Immature natural killer cell (primary cell): Measurements from ENCODE around the gene ZNF143. TPM values are rescaled to one million over a fixed set of nuclear protein-coding genes. Genes with fewer than 3 reads are reported as not detected.
A peak's percentile ranks its signal among the peaks of the same experiment; 100 is the strongest.
"Not testable (repeated sequence)": the region's sequence is repeated elsewhere in the genome, so short reads cannot be mapped to it uniquely, and the experiment has no call there.

Source experiments
- DNase-seq, 3 donors: peaks; one replicate each; pipeline ENCODE4 v3.0.0; 2022; ENCODE audit warnings: mixed read lengths in 1 of 3
- H3K27ac Mint-ChIP-seq, 6 donors: one replicate each; pipeline ENCODE4 v1.8.0; 2020; ENCODE audit warnings: mixed read lengths in 6 of 6, mild to moderate bottlenecking in 5 of 6, inconsistent platforms in 4 of 6, moderate library complexity in 3 of 6
- H3K27me3 Mint-ChIP-seq, 3 donors: one replicate each; pipeline ENCODE4 v1.8.0; 2020 to 2021; ENCODE audit warnings: low read depth in 3 of 3, mild to moderate bottlenecking in 3 of 3, mixed read lengths in 3 of 3, moderate library complexity in 3 of 3, inconsistent platforms in 1 of 3
- H3K36me3 Mint-ChIP-seq, 3 donors: one replicate each; pipeline ENCODE4 v1.8.0; 2020; ENCODE audit warnings: mixed read lengths in 3 of 3, inconsistent platforms in 2 of 3, mild to moderate bottlenecking in 2 of 3
- H3K4me1 Mint-ChIP-seq, 2 donors: one replicate each; pipeline ENCODE4 v1.8.0; 2020; ENCODE audit warnings: inconsistent platforms in 2 of 2, mild to moderate bottlenecking in 2 of 2, mixed read lengths in 2 of 2, moderate library complexity in 1 of 2
- H3K4me3 Mint-ChIP-seq, 5 donors: one replicate each; pipeline ENCODE4 v1.8.0; 2020; ENCODE audit warnings: mild to moderate bottlenecking in 5 of 5, mixed read lengths in 5 of 5, inconsistent platforms in 3 of 5, moderate library complexity in 3 of 5
- H3K9me3 Mint-ChIP-seq, 6 donors: one replicate each; pipeline ENCODE4 v1.8.0; 2020; ENCODE audit warnings: mild to moderate bottlenecking in 6 of 6, mixed read lengths in 6 of 6, inconsistent platforms in 4 of 6, moderate library complexity in 3 of 6
- polyA plus RNA-seq, 3 donors: library from polyadenylated mRNA; unstranded; fragments of 300-500 nt; fragmentation: Illumina TruSeq; gene quantifications; one replicate each; pipeline ENCODE4 v1.2.3, GENCODE V29; 2021

Gene ZNF143
- polyA plus RNA-seq, 3 donors from 2014 or later, result 29.1 to 35.3 (median 34.9) TPM

GRCh38 chr11:9535189-9535781 is 74.5 kb downstream of the ZNF143 start:
- no peaks in the 10 kb centered on the region for H3K9me3 Mint-ChIP-seq
- no peak overlapping the region for H3K27ac Mint-ChIP-seq
- H3K4me1 Mint-ChIP-seq, result no peaks in the 10 kb centered on the region
- no peak overlapping the region for H3K4me3 Mint-ChIP-seq
- H3K27me3 Mint-ChIP-seq, result peaks cover 0 to 6% (median 0%) of the 10 kb centered on the region in 3 donors
- peak; percentile 67 to 69 (median 69) for DNase-seq
- peaks cover 0 to 4% (median 4%) of the 10 kb centered on the region in 3 donors for H3K36me3 Mint-ChIP-seq

- Mint-ChIP-seq H3K9me3 (no peaks in the 10 kb centered on the region), H3K4me3 (no peak overlapping the region), H3K27me3 (peaks cover 0 to 6% (median 0%) of the 10 kb centered on the region in 3 donors), H3K36me3 (peaks cover 0 to 4% (median 4%) of the 10 kb centered on the region in 3 donors), H3K4me1 (no peaks in the 10 kb centered on the region), H3K27ac (no peak overlapping the region)
- no peak for DNase-seq
Observed at GRCh38 chr11:9538548-9538947, 77.7 kb downstream of the ZNF143 start.

- not testable (repeated sequence) for H3K4me3 Mint-ChIP-seq, H3K27me3 Mint-ChIP-seq, H3K9me3 Mint-ChIP-seq, DNase-seq, H3K27ac Mint-ChIP-seq, H3K4me1 Mint-ChIP-seq
- peaks cover 4 to 26% (median 14%) of the 10 kb centered on the region in 3 donors for H3K36me3 Mint-ChIP-seq
Observed at GRCh38 chr11:9549216-9549615, 88.4 kb downstream of the ZNF143 start.

GRCh38 chr11:9550191-9550628 is 89.4 kb downstream of the ZNF143 start:
- Mint-ChIP-seq H3K36me3 (peaks cover 0 to 20% (median 8%) of the 10 kb centered on the region in 3 donors), H3K27me3 (peaks cover 0 to 2% (median 0%) of the 10 kb centered on the region in 3 donors), H3K4me1 (no peaks in the 10 kb centered on the region), H3K27ac (no peak overlapping the region), H3K9me3 (no peaks in the 10 kb centered on the region), H3K4me3 (no peak overlapping the region)
- DNase-seq, result no peak

DNA sequence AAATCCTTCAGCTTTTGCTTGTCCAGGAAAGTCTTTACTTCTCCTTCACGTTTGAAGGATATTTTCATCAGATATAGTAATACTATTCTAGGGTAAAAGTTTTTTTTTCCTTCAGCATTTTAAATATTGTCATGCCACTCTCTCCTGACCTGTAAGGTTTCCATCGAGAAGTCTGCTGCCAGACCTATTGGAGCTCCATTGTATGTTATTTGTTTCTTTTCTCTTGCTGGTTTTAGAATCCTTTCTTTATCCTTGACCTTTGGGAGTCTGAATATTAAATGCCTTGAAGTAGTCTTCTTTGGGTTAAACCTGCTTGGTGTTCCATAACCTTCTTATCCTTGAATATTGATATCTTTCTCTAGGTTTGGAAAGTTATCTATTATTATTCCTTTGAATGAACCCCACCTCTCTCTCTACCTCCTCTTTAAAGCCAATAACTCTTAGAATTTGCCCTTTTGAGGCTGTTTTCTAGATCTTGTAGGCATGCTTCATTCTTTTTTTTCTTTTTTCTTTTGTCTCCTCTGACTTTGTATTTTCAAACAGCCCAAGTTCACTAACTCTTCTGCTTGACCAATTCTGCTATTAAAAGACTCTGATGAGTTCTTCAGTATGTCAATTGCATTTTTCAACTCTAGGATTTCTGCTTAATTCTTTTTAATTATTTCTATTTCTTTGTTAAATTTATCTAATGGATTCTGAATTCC is 100.6 kb downstream of the ZNF143 start:
- no peak for DNase-seq
- Mint-ChIP-seq H3K27me3 (peaks cover 0 to 11% (median 2%) of the 10 kb centered on the region in 3 donors), H3K27ac (no peak overlapping the region), H3K36me3 (peaks cover 24 to 53% (median 37%) of the 10 kb centered on the region in 3 donors), H3K4me3 (no peak overlapping the region), H3K9me3 (peaks cover 8 to 24% (median 16%) of the 10 kb centered on the region in 6 donors), H3K4me1 (no peaks in the 10 kb centered on the region)

DNA sequence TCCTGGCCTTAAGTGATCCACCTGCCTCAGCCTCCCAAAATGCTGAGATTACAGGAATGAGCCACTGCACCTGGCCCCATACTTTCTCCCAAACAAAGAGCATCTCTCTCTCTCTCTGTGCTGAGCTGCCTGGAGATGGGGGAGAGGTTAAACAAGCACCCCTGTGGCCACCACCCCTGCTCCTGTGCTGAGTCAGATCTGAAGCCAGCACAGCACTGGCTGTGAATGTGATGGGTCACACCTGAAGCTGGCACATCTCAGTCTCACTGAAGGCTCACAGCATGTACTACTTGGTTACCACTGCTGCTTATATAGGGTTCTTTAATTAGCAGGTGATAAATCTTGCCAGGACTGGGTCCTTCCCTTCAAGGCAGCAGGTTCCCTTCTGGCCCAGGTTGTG is 101.9 kb downstream of the ZNF143 start:
- no peak overlapping the region for H3K27ac Mint-ChIP-seq
- H3K4me3 Mint-ChIP-seq, result no peak overlapping the region
- DNase-seq, result no peak
- peaks cover 8 to 24% (median 16%) of the 10 kb centered on the region in 6 donors for H3K9me3 Mint-ChIP-seq
- no peaks in the 10 kb centered on the region for H3K4me1 Mint-ChIP-seq
- H3K27me3 Mint-ChIP-seq, result peaks cover 0 to 9% (median 2%) of the 10 kb centered on the region in 3 donors
- H3K36me3 Mint-ChIP-seq, result peaks cover 18 to 41% (median 26%) of the 10 kb centered on the region in 3 donors

GRCh38 chr11:9563196-9563730 is 102.5 kb downstream of the ZNF143 start:
- H3K9me3 Mint-ChIP-seq, result peaks cover 8 to 24% (median 16%) of the 10 kb centered on the region in 6 donors
- peaks cover 18 to 40% (median 25%) of the 10 kb centered on the region in 3 donors for H3K36me3 Mint-ChIP-seq
- H3K4me1 Mint-ChIP-seq, result no peaks in the 10 kb centered on the region
- DNase-seq, result no peak
- H3K27me3 Mint-ChIP-seq, result peaks cover 0 to 9% (median 2%) of the 10 kb centered on the region in 3 donors
- H3K4me3 Mint-ChIP-seq, result no peak overlapping the region
- no peak overlapping the region for H3K27ac Mint-ChIP-seq

DNA sequence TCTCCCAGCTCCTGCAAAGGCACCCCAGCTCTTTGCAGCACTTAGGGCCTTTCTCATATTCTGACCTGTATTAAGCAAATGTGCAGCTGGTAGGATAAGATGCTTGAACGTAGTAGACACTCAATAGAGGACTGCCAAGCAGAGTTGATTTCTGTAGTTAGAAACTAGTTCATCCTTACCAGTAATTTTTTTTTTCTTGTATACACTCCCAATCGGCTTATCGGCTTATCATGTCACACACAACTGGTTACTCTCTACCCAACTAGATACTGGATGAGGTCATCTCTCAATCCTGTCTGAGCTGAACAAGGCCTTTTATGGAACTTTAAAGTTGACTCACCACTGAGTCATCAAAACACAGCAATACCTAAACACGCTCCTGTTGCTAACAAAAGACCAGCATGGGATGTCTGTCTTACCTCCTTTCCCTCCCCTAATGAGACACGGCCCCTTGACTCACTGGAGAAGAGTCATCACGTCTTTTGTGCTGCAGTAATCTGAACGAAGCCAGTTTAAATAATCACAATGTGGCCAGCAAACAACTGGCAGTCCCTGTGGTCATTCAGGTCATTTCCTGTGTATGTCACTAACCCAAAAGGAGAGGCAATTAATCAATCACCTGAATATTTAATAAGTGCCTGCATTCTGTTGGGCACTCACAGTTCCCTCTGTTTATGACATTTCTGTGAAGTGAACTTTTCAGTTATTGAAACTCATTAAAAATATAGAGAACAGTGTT is 105.2 kb downstream of the ZNF143 start:
- peak in 1 of 3 donors; percentile 35 for DNase-seq
- no peaks in the 10 kb centered on the region for H3K4me1 Mint-ChIP-seq
- peaks cover 4 to 13% (median 10%) of the 10 kb centered on the region in 6 donors for H3K9me3 Mint-ChIP-seq
- peak overlapping the region in 1 of 5 donors; percentile 12 for H3K4me3 Mint-ChIP-seq
- peak overlapping the region in 2 of 6 donors; percentile 42 to 46 for H3K27ac Mint-ChIP-seq
- H3K27me3 Mint-ChIP-seq, result peaks cover 0 to 8% (median 2%) of the 10 kb centered on the region in 3 donors
- H3K36me3 Mint-ChIP-seq, result peaks cover 11 to 25% (median 14%) of the 10 kb centered on the region in 3 donors

DNA sequence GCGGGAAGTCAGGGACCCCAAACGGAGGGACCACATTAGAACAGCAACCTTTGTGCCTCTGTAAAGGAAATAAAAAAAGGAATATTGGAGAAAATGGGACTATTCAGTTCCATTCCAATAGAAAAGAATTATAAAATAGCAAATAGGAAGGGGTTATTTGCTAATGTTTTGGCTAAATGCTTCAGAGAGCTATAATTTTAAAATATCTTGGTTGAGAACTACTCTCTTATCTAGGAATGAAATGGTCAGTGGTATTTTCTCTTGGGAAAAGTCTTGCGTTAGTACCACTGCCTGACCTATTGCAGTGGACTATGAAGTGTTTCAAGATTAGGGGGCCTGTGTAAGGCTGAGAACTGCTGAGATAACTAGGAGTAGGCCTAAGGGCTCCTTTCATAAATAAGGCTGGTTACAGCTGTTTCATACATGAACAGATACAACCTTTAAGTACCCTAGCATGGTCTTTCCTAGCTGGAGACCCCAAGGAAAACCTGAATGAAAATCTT is 105.8 kb downstream of the ZNF143 start:
- no peak for DNase-seq
- Mint-ChIP-seq H3K9me3 (peaks cover under 1 to 7% (median 4%) of the 10 kb centered on the region in 6 donors), H3K4me3 (no peak overlapping the region), H3K27me3 (peaks cover 0 to 4% (median 2%) of the 10 kb centered on the region in 3 donors), H3K4me1 (no peaks in the 10 kb centered on the region), H3K36me3 (peaks cover 6 to 19% (median 8%) of the 10 kb centered on the region in 3 donors), H3K27ac (no peak overlapping the region)

DNA sequence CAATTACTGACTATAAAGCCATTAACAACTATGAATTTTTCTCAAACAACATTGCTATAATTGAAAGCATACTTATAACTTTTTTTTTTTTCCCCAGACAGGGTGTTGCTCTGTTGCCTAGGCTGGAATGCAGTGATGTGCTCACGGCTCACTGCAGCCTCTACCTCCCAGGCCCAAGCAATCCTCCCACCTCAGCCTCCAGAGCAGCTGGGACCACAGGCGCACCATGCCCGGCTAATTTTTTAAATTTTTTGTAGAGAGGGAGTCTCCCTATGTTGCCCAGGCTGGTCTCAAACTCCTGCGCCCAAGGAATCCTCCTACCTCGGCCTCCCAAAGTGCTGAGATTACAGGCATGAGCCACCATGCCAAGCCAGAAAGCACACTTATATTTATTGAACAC is 106.6 kb downstream of the ZNF143 start:
- Mint-ChIP-seq H3K27ac (no peak overlapping the region), H3K4me3 (no peak overlapping the region), H3K9me3 (peaks cover 0 to 2% (median 0%) of the 10 kb centered on the region in 6 donors), H3K36me3 (peaks cover under 1 to 11% (median under 1%) of the 10 kb centered on the region in 3 donors), H3K27me3 (peaks cover 0 to 4% (median 2%) of the 10 kb centered on the region in 3 donors), H3K4me1 (peaks cover 4 to 6% of the 10 kb centered on the region in 2 donors)
- DNase-seq, result no peak

DNA sequence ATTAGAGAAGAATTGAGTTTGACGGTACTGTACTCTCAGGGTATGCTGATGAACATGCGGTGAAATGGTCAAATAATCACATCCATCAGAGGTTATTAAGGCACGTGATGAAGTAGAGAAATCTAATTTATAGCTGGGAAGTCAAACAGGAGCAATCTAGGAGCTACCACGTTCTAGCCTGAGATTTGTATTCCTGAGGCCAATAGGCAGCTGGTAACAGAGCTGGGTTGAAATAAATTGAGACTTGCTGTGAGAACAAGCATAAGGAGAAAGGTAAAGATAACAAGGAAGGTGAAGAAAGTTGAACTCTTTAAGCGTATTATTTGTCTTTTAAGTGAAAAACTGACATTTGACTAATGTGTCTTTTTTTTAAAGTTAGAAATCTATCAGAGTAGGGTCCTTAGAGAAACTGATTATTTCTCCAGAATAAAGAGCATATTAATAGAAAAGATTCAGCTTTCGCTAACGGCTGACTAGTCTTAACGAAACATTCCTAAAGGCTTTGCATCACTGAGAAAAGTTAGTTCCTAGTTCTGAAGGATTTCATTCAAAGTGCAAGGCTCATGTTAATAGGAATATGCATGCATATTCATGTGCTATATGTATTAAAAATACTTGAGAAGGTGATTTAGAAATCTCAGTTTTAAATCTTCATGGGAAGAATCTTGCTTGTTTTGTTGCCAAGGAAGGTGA is 107.5 kb downstream of the ZNF143 start:
- Mint-ChIP-seq H3K4me1 (peaks cover 5 to 10% of the 10 kb centered on the region in 2 donors), H3K4me3 (no peak overlapping the region), H3K36me3 (peaks cover 0 to 8% (median 0%) of the 10 kb centered on the region in 3 donors), H3K27me3 (peaks cover under 1 to 6% (median 3%) of the 10 kb centered on the region in 3 donors), H3K27ac (no peak overlapping the region), H3K9me3 (no peaks in the 10 kb centered on the region)
- DNase-seq, result no peak

DNA sequence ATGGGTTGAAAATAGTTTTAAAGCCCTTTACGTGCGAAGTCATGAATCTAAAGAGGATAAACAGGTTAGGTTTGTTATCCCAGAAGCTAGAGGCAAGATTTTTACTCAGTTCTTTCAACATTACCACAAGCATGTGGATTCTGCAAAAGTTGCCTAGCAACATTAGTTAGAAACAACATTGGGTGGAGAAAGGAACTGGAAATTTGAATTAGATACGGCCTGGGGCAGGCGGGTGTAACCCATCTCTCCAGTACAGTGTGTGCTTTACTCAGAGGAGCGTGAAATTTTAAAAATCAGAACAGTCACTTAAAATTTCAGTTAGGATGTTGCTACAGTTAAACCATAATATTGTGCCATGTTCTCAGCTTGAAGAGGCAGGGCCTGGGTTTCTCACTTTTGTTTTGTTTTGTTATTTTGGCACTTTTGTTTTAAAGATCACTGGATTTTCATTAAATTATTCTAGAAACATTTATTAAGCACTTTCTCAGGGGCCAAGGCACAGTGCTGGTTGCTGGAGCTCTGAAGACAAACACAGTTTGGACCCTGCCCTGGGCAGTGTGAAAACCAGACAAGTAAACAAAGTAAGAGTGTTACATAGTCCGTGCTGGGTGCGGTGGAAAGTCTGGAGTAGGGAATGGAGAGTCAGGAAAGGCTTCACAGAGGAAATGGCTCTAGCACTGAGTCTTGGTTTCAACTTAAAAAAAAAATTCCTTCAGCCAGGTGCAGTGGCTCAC is 108.2 kb downstream of the ZNF143 start:
- DNase-seq, result no peak
- H3K4me1 Mint-ChIP-seq, result peaks cover 5 to 10% of the 10 kb centered on the region in 2 donors
- no peaks in the 10 kb centered on the region for H3K9me3 Mint-ChIP-seq
- peaks cover 0 to 8% (median 0%) of the 10 kb centered on the region in 3 donors for H3K36me3 Mint-ChIP-seq
- peak overlapping the region in 1 of 6 donors; percentile 43 for H3K27ac Mint-ChIP-seq
- no peak overlapping the region for H3K4me3 Mint-ChIP-seq
- peaks cover 2 to 8% (median 5%) of the 10 kb centered on the region in 3 donors for H3K27me3 Mint-ChIP-seq
